ENCODE data around the gene PIPOX.

DNA sequence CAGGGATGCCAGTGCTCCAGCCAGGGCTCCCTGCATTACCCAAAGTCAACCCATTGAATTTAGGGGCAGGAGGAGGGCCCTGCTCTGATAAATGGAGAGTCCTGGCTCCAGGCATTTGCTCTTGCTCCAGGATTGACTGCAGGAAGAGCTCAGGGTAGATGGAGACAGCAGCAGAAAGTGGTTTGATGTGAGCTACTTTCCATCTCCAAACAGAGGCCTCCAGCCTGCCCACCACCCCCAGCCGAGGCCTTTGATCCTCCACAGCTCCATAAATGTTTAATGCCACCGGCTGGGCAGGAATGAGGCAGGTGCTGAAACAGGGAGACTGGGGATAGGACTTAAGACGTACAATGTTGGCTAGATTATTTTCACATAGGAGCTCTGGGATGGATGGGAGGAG, 32.8 kb upstream of the PIPOX start:
- no peak for TF ChIP-seq POLR2A (IDR thresholded peaks at IDR 0.05)
- TF ChIP-seq, protein P1, sequence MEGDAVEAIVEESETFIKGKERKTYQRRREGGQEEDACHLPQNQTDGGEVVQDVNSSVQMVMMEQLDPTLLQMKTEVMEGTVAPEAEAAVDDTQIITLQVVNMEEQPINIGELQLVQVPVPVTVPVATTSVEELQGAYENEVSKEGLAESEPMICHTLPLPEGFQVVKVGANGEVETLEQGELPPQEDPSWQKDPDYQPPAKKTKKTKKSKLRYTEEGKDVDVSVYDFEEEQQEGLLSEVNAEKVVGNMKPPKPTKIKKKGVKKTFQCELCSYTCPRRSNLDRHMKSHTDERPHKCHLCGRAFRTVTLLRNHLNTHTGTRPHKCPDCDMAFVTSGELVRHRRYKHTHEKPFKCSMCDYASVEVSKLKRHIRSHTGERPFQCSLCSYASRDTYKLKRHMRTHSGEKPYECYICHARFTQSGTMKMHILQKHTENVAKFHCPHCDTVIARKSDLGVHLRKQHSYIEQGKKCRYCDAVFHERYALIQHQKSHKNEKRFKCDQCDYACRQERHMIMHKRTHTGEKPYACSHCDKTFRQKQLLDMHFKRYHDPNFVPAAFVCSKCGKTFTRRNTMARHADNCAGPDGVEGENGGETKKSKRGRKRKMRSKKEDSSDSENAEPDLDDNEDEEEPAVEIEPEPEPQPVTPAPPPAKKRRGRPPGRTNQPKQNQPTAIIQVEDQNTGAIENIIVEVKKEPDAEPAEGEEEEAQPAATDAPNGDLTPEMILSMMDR (IDR thresholded peaks at IDR 0.05), result no peak
